NOMO-1 (cell line): Measurements from ENCODE around the gene SAMD5.

ENCODE experiments used
- DNase-seq, 2 experiments: peaks; one replicate each; lab custom pipeline; 2025; ENCODE audit not compliant: unreplicated experiment in 2 of 2; lab: John Stamatoyannopoulos, UW

The SAMD5 gene

GRCh38 chr6:147508042-147508865 is at the start of gene SAMD5:
TSS of gene SAMD5 (plus strand) at chr6:147508690. CDS start at chr6:147508929, 239 bp downstream.
- DNase-seq = peak in 1 of 2 experiments; percentile 19

- DNase-seq = no peak
Measured at GRCh38 chr6:147459780-147460179, 48.7 kb upstream of the SAMD5 start.

DNA sequence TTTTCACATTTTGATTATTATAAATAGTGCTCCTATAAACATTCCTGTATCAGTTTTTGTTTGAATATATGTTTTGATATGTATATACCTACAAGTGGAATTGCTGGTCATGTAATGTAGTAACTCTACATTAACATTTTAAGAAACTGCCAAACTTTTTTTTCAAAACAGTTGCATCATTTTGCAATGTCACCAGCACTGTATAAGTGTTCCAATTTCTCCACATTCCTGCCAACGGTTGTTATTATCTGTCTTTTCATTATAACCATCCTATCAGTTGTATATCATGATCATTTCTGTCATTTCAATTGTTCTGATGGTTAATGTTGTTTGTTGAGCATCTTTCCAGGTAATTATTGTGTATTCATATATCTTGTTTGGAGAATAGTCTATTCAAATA is 44.8 kb upstream of the SAMD5 start:
- no peak for DNase-seq

DNA sequence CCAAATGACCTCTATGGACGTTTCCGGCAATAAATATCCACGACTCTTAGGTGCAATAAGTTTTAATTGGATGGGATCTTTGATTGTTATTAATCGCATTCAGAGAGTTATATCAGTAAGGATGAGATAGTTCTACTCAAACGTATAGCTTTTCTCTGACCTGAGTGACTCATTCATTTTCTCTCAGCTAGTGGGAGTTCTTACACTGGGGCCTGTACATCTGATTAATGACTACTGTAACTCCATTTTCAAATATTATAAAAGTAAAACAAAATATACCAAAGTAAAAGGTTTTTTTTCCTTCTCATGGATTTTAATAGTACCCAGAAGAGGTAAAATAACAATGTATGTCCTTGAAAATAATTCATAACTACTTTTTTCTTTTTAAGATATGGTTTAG is 41.1 kb upstream of the SAMD5 start:
- DNase-seq = peak in 1 of 2 experiments; percentile 58

DNA sequence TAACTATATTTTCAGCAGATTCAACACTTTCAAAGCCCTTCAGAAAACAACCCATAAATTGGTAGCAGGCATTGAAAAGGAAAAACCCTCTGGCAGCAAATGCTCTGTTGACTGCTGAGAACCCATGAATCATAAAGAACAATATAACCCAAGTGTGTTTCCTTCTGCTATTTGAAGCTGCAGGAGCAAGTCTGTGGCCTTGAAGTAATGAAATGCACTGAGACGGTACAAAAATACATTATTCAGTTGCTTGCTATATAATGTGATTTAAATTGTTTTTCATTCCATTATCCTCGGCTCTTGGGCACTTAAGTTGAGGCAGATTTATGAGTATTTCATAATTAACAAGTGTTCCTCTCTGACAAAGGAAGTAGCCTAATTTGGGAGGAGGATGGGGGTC is 40.6 kb upstream of the SAMD5 start:
- DNase-seq = no peak

DNA sequence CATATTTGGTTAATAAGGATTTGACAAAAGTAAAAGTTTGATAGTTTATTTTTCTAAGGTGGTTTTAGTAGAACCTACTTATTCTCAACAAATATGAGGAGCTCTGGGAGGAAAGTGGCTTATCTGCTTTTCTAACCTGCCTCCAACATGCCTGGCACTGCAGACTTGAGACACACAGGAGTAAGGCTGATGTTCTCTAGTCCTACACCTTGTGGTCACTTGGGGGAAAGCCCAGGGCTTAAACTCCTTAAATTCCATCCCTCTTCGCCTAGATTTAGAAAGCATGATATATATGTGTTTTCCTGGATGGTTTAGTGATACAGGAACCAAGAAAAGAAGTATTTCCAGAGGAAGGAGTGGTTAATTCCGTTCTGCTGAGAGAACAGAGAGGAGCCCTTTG is 39.9 kb upstream of the SAMD5 start:
- DNase-seq = no peak

DNA sequence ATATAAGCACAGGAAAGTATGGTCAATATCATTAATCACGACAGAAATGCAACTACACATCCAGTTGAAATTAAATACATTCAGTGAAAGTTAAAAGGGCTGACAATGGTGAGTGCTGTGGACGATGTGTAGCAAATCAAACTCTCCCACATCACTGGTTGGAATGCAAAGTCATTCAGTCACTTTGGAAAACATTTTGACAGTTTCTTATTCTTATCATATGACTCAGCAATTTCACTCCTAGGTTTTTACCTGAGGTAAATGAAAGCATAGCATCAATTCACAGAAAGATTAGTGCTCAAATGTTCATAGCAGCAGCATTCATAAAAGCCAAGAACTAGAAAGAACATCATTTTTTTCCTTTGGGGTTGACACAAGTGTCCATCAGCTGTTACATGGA is 28.6 kb upstream of the SAMD5 start:
- DNase-seq = no peak

DNA sequence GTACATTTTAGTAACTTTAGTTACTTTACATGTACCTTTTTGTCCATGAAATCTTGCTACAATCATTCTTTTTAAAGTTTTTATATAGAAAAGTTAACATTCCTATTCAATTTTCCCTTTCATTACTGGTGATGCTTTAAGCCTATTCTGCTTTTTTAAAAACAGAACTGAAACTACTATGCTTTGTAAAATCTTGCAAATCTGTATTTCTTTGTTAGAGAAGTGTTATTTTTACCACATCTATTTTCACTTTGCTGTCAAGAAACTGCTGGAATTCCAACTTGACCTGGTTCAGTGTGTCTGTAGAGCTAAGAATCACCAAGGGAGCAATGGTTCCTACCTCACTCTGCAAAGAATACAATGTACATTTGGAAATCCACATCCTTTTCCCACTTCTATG is 21.8 kb upstream of the SAMD5 start:
- peak in 1 of 2 experiments; percentile 35 for DNase-seq

- DNase-seq = no peak
Measured at GRCh38 chr6:147497472-147497871, 11.0 kb upstream of the SAMD5 start.

- DNase-seq = no peak
Measured at GRCh38 chr6:147503587-147503986, 4.9 kb upstream of the SAMD5 start.

DNA sequence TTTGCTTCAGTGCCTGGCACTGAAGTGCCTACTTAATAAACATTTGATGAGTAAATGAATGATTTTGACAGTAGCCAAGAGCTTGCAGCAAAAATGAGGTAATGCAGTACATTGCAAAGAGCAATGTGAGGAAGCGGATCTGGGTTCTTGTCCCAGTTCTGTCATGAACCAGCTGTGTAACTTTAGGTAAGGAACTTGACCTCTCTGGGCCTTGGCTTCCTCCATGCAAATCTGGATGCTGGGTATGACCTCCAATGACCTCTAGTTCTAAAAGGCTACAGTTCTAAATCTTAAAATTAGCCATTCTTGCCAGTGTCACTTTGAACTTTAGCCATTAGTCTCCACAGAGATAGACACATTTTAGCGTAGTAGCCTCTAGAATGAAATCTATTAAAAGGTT is 3.6 kb upstream of the SAMD5 start:
- DNase-seq = no peak

- peak; percentile 34 to 35 for DNase-seq
Measured at GRCh38 chr6:147506704-147507114, 1.8 kb upstream of the SAMD5 start.

DNA sequence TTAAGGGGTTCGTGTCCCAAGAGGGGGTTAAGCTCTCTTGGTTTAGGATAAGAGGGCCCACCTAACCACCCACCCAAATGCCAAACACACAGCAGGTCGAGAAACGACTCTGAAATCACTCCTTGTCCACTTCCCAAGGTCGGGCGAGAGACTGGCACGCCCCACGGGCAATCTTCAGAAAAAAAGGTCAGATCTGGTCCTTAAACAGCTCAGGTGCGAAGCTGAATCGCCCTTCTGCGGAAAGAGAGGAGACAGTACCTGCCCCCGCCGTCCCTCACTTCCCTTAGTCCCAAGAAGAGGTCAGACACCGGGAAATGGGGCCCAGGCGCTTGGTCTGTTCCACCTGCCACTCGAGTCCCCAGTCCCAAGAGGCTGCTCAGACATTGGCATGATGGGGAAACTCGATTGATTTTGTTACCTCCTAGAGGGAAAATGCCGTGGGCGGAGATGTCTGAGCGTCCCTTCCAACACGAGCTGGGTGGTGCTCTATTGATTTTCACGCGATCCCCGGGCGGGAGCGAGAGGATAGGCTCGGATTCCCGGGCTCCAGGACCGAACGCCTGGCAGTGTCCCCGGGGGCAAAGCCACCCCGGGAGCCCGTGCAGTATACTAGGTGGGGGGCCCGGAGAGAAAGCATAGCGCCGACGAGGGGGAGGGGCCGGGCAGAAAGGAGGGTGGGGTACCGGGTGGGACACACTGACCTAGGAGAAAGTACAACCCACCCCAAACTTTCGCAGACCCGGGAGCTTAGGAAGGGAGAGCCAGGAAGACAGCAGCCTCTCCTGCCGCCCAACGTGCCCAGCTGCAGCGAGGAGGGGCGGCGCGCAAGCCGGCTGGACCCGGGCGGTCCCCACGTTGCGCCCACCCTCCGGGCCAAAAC is 1.1 kb upstream of the SAMD5 start:
- no peak for DNase-seq

DNA sequence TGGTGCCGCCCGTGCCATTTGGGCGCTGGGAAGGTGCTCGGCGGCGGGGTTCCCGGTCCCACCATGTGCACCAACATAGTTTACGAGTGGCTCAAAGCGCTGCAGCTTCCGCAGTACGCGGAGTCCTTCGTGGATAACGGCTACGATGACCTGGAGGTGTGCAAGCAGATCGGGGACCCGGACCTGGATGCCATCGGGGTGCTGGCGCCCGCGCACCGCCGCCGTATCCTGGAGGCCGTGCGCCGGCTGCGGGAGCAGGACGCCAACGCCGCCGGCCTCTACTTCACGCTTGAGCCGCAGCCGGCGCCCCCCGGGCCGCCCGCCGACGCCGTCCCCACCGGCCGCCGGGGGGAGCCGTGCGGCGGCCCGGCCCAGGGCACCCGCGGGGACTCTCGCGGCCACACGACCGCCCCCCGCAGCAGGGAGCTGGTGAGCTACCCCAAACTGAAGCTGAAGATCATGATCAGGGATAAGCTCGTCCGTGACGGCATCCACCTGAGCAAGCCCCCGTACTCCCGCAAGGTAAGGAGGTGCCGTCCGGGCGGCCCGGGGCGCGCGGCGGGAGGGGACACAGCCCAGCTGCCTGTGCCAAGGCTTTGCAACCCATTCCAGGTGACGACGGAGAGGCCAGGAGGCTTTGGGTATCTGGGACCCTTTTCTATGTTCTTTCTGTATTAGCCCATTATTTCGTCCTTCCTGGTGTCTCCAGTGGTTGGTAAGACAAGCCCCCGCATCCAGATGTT is 547 bp downstream of the SAMD5 start:
- no peak for DNase-seq

- DNase-seq = no peak
Measured at GRCh38 chr6:147509891-147510290, 1.4 kb downstream of the SAMD5 start.

GRCh38 chr6:147510929-147511590 is 2.6 kb downstream of the SAMD5 start:
- DNase-seq = no peak

DNA sequence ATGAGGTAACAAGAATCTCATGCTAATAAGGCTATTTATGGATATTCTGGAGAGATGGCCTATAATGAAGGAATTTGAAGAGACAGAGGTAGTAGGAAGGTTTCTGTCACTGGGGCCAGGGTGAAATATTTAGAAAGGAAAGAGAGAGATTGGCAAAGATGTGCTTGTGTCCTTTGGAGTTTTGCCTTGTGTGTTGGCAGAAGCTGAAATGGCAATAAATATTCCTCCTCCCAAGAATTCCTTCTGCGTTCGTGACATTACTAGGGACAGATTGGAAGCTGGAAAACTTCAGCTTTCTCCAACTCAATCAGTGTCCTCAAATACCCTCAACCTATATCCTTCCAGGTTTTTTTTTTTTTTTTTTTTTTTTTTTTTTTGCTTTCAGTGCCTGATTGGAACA is 6.3 kb downstream of the SAMD5 start:
- no peak for DNase-seq

DNA sequence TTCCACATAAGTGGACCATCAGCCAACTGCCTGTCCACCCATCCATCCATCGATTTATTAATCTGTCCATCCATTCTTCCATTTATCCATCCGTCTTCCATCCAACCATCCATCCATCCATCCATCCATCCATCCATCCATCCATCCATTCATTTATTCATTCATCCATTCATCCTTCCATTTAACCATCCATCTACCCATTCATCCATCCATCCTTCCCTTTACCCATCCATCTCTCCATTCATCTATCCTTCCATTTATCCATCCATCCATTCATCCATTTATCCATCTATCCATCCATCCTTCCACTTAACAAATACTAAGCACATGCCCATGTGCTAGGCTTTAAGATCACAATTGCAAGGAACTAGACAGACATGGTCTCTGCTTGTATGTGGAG is 6.8 kb downstream of the SAMD5 start:
- no peak for DNase-seq

DNA sequence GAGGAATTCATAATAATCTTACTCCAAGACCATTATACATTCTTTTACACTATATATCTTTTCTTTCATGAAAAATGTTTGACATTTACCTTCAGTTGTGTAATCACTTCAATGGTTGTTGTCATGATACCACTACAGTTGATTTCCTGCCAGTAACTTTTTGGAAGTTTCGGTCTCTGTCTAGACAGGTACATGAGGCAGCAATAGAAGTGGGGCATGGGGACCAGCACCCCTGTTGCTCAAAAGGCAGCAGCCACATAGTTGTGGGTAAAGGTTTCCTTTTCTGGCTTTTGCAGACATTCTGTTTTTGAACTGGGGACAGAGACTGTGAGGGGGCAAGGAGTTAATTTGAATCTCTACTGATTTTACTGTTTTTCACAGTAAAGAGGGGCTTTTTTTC is 14.1 kb downstream of the SAMD5 start:
- DNase-seq = no peak

DNA sequence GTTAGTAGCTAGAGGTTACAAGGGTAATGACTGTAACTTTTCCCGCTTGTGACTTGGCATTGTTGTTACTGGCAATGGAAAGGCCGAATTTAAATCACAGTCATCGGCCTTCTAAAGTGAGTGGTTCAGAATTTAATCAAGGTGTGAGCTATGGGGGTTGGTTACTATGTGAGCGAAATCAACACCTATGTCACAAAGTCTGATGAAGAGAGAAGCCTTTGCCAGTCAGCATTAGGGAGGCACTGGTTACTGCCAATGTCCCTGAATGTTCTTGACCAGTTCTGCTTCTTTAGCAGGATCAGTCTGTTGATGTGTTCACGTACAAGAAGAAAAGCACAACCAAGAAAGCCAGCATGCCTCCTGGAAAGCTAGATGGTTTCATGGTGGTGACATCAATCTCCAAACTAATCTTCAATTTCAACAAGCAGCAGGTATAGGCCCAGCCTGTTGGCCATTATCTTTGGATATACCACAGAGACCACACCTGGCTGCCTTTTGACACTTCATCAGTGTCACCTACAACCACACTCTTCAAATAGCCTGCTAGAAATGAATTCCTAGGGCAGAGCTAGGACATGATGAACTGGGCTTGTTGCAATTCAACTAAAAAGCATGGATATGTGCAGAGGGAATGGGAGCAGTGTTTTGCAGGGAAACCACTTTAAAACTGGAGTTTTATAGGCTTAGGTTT is 17.2 kb downstream of the SAMD5 start:
- DNase-seq = no peak
